NB4 (cell line): ENCODE measurements around the gene DYNC1H1.

Experiments used
- CTCF ChIP-seq: IDR thresholded peaks from one replicate; pipeline ENCODE4 v1.5.1; 2012; ENCODE audit warnings: low read depth, low read length
- TF ChIP-seq, protein P1 (sequence below): IDR thresholded peaks from 2 replicates; pipeline ENCODE4 v1.6.1; 2011; ENCODE audit warnings: low read depth, low read length

- TF ChIP-seq, protein P1, sequence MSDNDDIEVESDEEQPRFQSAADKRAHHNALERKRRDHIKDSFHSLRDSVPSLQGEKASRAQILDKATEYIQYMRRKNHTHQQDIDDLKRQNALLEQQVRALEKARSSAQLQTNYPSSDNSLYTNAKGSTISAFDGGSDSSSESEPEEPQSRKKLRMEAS, result no peak
- TF ChIP-seq CTCF, result no peak
These were observed 50.8 kb downstream of the DYNC1H1 start for GRCh38 chr14:102015045-102015685.
